Gastroesophageal sphincter (tissue), 3 donors: ENCODE results near the gene LDAH.

Experiments used
- CTCF ChIP-seq, 4 experiments: fragments of 200-600 bp in 2 of 4; fragments of 450-650 bp in 2 of 4; sonication (generic) in 1 of 4; IDR thresholded peaks; one replicate each; pipeline ENCODE4 v1.5.1; 2017 to 2019; ENCODE audit warnings: antibody characterized with exemption in 4 of 4, mild to moderate bottlenecking in 2 of 4, moderate library complexity in 2 of 4
- EP300 ChIP-seq: sonication (generic); formaldehyde crosslinking; IDR thresholded peaks from one replicate; pipeline ENCODE4 v1.6.1; 2017; ENCODE audit warnings: antibody characterized with exemption, mild to moderate bottlenecking
- POLR2A ChIP-seq, 2 donors: fragments of 450-650 bp; IDR thresholded peaks; one replicate each; pipeline ENCODE4 v1.6.1; 2017; ENCODE audit warnings: antibody characterized with exemption in 2 of 2, mild to moderate bottlenecking in 2 of 2, moderate library complexity in 1 of 2
- POLR2AphosphoS5 ChIP-seq: sonication (generic); formaldehyde crosslinking; IDR thresholded peaks from one replicate; pipeline ENCODE4 v1.6.1; 2017; ENCODE audit warnings: antibody characterized with exemption

- TF ChIP-seq CTCF (IDR thresholded peaks at IDR 0.05): no peak
- no peak for TF ChIP-seq POLR2A (IDR thresholded peaks at IDR 0.05)
- TF ChIP-seq POLR2AphosphoS5: no peak
- no peak for TF ChIP-seq EP300
These were observed 175.2 kb downstream of the LDAH start for GRCh38 chr2:20647738-20648137.
